Measurements from ENCODE around the gene PHC2.

PHC2 gene

DNA sequence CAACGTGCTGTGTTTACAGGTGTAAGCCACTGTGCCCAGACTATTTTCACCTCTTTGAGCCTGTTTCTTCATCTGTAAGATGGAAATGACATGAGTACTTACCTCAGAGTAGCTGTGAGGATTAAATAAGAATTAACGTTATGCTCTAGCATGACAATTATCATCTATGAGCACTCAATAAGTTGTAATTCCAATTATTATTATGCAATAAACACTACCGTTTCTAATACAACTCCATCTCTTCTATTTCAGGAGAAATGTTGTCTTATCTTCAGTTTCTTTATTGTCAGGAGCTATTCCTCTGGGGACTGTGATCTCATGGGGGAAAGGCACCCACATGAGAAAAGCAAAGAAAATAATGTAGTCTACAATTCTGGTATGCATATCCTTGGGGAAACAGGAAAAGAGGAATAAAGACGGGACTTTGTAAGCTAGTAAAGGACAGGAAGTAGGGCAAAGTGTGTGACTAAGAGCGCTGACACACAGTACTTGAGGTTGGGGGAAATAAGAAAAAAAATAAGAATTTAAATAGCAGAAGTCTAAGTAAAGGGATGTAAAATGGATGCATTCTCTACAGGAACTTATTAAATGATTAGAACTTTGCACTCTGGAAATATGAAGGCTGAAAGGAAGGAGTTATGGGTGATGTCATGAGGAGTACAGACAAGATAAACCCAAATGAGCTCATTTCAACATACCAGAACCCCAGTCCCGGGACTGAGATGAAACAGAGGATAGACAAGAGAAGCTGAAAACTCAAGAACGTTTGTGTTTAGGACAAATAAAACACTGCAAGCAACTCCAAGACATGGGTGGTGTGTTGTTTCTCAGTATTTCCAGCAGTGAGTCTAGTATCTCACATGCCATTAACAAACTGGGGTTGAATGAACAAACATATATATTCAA lies 9.8 kb downstream of the PHC2 start:
- DNase-seq (ENCODE audit: low spot score): peak; percentile 41

DNA sequence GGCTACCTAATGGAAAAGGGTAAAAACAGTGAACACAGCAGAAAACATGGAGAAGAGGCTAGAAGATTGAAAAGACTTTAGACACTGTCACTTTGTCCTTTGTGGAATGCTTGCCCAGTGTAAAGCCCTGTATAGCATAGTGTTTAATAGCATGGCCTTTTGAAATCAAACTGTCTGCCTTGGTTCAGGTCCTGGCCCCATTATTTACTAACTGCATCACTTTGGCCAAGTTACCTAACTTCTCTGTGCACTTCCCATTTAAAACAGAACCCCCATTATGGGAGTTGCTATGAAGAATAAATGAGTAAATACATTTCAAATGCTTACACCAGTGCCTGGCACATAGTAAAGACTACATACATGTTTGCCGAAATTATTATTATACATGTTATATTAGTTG lies 12.1 kb downstream of the PHC2 start:
- no peak for DNase-seq (ENCODE audit: low spot score)

DNA sequence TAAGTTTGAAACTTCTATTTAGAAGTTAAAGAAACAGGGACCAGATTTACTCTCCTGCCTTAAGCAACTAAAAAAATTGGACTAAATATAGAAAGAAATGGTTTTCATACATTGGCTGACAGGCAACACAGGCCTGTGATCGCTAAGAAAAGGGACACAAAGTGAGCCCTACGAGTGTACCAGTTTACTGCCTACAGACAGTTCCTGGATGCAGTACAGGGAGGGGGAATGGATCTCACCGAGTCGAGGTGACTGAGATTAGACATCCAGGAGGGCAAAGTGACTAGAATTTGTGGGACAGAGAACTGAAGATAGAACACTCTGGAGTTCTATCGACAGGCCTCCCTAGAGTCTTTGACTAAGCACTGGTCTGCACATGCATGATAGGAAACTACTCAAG lies 16.0 kb downstream of the PHC2 start:
- DNase-seq (ENCODE audit: low spot score): no peak

DNA sequence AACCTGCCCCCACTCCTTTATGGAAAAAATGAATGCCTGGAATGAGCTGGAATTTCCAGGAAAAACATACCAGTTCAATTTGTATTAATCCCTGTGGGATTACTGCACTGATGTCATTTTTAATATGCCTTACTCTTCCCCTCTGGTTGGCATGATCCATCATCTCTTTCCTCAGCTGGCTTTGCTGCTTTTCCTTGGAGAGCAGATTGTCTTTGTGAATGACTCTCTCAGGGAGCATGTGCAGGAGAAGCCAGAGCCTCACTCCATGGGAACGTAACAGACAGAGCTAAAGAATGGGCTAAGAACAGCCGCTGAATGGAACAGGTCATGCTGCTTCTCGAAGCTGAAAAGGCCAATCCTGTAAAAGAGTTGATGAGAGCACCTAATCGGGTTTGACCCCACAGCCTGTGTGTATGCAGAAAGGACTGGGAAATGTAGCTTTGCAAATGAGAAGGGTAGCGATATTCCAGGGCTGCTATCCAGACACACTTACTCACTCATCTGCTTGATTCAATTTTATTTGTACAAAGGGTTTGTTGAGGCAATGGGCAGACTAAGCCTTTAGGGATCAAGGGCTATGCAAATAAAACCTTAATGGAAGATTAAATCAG lies 20.7 kb downstream of the PHC2 start:
- DNase-seq (ENCODE audit: low spot score): peak; percentile 65

DNA sequence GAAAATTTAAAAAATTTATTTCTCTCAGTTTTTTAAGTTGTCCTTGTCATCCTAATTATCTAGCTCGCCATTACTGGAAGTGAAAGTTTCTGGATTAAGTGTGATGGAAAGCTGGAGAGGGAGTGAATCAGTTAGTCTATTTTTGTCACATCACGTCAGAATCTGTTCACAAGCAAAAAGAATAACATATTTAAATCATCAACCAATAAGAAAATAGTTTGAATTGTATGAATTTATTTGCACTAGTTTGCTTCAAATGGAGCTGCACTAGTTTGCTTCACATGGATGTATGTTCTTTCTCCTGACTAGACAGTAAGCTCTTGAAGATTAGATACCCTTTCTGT lies 22.8 kb downstream of the PHC2 start:
- no peak for DNase-seq (ENCODE audit: low spot score)

DNA sequence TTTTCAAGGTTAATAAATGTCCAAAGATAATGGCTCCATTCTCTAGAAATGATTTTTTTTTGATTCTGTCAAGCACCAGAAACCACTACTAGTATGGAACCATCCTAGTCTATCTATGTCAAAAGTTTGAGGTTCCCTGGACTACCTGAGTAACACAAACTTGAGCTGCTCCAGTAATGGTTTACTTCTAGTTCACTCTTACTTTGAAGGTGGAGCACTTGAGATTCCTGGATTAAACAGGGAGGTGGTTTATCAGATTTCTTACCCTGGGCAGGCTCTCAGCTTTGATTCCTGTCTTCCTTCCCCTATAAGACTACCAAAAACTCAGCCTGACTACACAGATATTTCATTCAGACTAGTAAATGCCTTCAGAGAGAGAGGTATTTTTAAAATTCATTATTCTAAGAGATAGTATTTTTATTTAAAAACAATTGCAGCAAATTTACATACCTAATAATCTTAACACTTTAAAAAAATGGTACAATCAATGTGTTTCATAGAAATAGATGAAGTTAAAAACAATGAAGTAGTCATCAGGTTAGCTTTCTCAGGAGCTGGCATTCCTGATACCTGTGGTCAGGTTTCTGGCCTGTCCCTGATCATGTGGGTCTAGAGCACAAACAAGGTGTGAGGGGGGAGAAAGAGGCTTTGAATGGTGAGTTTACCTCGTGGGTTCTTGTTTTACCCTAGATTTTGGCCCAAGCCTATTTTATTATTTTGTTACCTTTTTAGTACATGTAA lies 23.4 kb downstream of the PHC2 start:
- DNase-seq (ENCODE audit: low spot score): no peak

DNA sequence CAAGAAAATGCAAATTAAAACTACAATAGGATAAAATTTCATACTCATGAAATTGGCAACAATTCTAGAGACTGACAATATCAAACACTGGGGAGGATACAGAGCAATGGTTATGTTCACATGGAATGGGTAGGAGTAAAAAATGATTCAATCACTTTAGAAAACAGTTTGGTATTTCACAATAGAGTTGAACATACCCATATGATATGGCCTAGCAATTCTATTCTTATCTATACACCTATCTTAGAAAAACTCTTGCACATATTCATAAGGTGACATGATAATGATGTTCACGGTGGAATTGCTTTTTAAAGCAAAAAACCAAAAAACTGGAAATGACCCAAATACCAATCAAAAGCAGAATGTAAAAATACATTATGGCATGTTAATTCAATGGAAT lies 28.7 kb downstream of the PHC2 start:
- DNase-seq (ENCODE audit: low spot score): no peak

DNA sequence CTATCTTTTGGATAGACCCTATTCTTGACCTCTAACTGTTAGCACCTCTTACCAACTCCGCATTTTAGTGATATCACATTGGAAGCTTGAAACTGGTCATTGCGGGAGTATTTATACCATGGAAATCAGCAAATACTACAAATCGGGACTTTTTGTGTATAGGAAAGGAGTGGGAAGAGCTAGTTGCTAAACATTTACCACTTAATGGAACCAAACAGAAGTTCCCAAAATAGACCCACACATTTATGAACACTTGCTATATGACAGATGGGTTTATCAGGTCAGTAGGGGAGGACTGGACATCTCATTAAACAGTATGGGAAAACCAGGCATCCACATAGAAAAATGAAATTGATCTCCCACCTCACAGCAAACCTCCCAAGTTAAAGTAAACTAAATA lies 29.4 kb downstream of the PHC2 start:
- no peak for DNase-seq (ENCODE audit: low spot score)

DNA sequence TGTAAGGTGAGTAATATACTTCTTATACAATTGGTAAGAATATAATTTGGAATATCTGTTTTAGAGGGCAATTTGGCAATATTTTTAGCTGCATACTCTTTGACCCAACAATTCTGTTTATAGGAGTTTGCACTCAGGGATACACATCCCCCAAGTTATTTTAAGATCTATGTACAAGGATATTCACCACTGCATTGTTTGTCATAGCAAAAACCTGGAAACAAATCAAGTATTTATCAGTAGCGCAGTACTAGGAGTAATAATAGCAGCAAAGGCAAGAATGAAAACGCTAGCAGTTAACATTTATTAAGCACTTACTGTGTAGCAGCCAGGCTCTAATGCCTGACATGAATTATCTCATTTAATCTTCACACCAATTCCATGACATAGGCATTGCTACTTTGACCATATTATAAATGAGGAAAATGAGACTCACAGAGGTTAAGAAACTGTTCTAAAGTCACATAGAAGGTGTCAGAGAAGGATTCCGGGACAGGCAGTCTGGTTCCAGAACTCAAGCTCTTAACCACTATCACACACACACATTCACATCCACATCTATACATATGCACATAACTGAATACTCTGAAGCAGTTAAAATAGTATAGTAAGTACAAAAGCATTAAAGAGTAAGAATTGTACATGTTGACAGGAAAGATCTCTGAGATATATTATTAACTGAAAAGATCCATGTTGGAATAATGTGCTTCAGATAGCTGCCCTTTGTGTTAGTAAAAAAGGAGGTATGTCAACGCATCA lies 30.6 kb downstream of the PHC2 start:
- no peak for DNase-seq (ENCODE audit: low spot score)

DNA sequence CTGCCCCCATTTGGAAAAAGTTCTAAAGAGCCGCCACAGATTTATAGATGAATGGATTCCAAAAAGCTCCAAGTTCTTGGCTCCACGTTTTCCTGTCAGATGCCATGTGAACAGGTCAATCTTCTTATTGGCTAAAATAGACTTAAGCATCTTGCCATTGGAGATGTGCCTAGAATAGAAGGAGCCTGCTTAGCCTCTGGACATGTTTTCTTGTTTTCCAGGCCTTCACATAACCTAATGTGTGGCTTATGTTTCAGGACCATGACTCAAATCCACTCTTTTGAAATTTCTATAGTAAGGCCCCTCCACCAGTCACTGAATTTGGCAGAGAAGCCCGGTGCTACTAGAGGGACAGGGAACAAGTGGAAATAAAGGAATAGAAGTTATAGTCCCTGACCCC lies 31.5 kb downstream of the PHC2 start:
- DNase-seq (ENCODE audit: low spot score): no peak

DNA sequence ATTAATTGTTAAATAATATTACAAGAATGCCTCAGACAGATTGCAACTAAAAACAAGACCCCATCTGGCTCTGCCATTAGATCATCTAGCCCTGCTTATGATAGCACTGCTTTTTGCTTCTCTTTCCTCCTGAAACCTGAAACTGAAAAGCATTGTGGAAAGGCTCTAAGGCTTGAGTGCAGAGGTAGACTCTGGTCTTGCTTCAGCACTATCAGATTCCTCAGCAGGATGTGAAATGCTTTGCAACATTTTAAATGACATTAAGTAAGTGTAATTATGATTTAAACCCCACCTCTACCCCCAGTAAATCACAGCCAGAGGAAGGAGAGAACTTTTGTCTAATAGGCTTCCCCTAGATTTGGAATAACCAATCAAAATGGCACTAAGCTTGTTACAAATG lies 32.9 kb downstream of the PHC2 start:
- no peak for DNase-seq (ENCODE audit: low spot score)

DNA sequence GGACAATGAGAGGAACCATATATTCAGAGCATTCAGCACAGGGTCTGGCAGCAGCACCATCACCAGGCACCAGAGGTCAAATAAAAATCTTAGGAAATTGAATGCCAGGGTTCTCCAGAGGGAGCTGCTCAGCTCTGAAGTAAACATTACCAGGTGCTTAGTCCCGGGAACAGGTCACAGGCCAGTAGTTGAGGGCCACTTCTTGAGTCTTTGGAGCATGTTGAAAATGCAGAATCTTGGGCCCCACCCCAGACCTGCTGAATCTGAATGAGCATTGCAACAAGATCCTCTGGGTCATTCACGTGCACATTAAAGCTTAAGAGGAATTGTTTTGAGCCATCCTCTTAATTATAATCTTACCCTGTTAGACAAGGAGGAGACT lies 33.8 kb downstream of the PHC2 start:
- no peak for DNase-seq (ENCODE audit: low spot score)

DNA sequence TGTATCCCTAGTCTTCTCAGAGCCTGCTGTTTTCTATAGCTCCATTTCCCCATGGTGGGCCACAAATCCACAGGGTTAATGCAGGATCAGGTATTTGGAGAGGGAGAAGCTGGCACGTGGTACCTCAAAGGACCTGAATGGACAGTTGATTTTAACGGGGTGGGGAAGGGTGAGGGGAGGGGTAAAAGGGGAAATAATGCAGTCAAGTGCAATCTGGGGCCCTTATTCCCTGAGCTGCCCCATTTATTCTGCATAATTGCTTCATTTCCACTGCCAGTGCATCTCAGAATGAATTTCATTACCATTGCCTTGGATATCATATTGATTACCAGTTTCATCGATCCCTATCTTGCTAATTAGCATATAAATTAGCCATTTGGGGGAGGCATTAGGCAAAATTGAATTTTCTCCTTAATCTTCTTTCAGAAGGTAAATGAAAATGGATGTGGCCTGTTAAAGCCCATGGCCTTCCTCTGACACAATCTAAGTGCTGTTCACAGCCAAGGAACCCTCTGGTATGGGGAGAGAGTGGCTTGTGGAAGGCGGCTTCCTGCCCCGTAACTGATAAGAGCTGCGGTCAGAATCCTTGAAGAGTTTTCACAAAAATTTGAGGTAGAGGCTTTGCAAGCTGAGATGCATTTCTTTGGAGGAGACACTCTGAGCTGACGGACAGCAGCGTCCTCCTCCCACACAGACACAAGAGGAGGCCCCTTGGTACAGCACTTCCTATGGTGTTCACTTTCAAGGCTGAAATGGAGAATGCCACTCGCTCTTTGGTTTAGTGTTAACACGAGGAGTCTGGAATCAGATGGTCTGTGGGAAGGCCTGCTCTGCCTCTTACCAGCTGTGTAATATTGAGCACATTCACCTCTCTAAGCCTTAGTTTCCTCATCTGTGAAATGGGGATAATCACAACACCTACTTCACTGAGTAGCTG lies 34.4 kb downstream of the PHC2 start:
- no peak for DNase-seq (ENCODE audit: low spot score)

DNA sequence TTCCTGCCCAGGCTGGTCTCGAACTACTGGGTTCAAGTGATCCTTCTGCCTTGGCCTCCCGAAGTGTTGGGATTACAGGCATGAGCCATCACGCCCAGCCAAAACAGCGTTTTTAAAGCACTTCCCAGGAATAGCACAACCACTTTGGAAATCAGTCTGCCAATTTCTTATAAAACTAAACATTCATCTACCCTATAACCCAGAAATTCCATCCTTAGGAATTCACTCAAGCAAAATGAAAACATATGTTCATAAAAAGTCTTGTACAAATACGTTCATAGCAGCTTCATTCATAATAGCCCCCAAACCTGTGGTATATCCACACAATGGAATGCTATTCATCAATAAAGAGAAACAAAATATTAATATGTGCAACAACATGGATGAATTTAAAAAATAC lies 36.1 kb downstream of the PHC2 start:
- DNase-seq (ENCODE audit: low spot score): no peak

DNA sequence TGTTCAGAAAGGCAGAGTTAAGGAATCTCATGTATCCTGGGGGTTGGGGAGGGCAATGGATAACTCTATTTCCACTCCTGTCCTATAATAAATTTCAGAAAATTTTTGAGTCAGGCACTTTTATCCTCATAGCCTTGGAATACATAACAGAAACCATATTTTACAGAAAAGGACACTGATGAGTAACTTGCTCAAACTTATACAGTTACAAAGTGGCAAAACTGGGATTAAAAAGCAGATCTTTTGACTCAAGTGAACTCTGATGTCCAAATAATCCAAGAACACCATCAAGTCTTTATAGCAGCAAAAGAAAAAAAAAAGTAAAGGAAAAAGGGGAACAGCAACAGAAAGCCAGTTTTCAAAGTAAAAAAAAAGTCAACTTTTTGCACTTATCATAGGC lies 36.9 kb downstream of the PHC2 start:
- no peak for DNase-seq (ENCODE audit: low spot score)

DNA sequence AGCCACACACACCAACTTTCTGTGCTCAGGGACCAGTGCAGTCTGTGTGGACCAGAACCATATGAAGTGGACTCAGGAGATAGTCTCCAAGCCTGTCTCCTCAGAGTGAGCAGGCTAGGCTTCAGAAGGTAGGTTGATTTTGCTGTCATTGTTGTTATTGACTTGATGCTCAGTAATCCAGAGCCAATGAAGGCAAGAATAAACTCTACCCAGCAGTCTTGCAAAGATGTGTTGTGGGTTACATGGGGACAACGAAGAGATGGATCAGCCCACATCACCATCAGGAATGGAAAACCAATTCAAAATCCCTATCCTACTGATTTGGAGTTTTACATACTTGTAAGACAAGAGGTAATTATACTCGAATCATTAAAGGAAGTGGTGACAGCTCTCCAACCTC lies 37.4 kb downstream of the PHC2 start:
- no peak for DNase-seq (ENCODE audit: low spot score)

DNA sequence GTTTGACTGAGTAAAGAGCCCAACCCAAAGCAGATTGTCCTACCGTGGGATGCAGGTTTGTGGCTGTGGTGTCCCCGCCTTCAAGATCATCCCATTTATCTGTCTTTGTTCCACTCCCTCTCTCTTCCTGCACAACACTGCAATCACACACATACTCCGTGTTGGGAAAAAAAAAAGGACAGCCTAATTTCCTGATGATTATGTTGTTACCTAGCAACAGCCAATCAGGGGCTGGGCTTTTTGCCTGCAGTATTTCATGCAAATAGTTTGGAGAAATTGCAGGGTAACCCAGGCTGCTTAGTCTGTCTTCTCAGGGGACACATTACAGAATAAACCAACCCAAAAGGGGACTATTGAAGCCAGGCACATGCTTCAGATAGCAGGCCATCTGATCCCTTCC lies 38.3 kb downstream of the PHC2 start:
- DNase-seq (ENCODE audit: low spot score): no peak

DNA sequence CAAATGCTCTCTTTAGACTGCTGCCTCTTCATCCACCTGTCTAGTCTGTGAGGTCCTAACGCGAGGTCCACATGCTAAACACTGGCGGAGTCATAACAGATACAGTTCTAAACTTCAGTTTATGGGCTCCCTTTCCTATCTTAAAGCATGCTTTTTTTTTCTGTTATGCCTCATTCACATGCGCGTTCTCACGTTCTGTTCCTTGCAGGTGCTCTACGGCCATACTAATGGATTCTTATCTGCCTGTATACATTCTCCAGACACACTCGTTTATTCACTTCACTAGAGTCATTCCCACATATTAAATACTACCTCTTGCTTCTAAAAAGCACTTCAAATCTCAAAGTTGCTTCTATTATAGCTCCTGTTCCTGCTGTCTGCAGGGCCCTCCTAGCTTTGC lies 38.7 kb downstream of the PHC2 start:
- DNase-seq (ENCODE audit: low spot score): no peak

DNA sequence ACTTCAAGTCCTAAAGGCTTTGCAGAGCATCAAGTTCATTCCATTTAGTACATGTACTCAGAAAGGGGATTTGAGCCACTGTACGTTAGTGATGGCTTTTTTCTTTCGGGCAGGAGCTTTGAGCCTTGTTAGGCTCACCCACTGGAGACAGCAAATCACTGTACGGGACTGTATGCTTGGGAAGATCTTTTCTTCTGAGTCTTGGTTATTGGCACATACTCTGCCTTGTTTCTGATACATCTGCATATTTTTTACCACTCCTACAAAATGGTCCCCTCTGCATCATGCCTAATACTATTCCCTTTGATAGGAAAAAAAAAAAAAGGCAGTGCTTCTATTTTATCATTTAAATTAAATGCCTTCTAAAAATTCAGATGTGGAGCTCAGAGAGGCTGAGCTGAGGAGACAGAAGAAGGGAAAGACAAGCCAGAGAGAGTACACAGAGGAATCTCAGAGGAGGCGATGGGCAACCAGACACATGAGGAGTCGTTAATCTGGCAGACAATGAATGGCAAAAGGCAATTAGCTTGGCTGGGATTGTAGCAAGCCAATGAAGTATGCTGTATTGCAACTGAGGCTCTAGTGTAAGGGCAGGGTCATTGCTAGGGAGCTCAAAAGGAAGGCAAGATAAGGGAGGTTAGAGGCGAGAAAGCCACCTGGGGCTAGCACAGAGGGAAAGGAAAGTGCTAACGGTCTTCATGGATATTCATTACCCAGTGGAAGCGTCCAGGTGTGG lies 39.4 kb downstream of the PHC2 start:
- no peak for DNase-seq (ENCODE audit: low spot score)

DNA sequence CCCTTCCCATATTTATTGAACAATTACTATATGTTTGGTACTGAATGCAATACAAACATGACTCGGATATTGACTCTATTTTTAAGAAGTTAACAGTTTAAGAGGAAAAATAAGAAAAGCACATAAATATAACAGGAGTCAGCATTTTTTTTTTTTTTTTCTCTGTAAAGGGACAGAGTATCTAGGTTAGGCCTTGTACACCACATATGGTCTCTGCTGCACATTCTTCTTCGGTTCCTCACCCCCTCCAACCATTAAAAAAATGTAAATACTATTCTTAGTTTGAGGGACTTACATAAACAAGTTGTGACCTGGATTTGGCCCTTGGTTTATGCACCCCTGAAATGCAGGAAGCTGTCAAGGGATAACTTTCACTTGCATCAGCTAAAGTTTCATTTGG lies 40.4 kb downstream of the PHC2 start:
- DNase-seq (ENCODE audit: low spot score): peak; percentile 68

Measured in hepatic stellate cell (primary cell).